IPS-15b (cell line): ENCODE results near the gene MOGAT3.

Experiments used
- H3K27me3 ChIP-seq: one replicate; pipeline ENCODE4 v1.6.1; 2013; ENCODE audit warnings: low read length; ENCODE audit not compliant: control insufficient read depth, insufficient read depth
- H3K36me3 ChIP-seq: one replicate; pipeline ENCODE4 v1.6.1; 2013; ENCODE audit warnings: low read length; ENCODE audit not compliant: control insufficient read depth, insufficient read depth
- H3K4me1 ChIP-seq: one replicate; pipeline ENCODE4 v1.6.1; 2013; ENCODE audit warnings: mild to moderate bottlenecking, low read length; ENCODE audit not compliant: control insufficient read depth, insufficient read depth
- H3K4me3 ChIP-seq: one replicate; pipeline ENCODE4 v1.5.1; 2013; ENCODE audit warnings: low read depth, low read length
- H3K9ac ChIP-seq: one replicate; pipeline ENCODE4 v1.6.1; 2013; ENCODE audit warnings: low read depth, mild to moderate bottlenecking, low read length
- H3K9me3 ChIP-seq: one replicate; pipeline ENCODE4 v1.6.1; 2013; ENCODE audit warnings: mild to moderate bottlenecking, low read length; ENCODE audit not compliant: control insufficient read depth, insufficient read depth

MOGAT3 gene

GRCh38 chr7:101239191-101239950 lies 38.5 kb upstream of the MOGAT3 start:
- Histone ChIP-seq H3K9me3 (no peaks in the 10 kb centered on the region), H3K36me3 (peaks cover 14% of the 10 kb centered on the region), H3K4me3 (no peak overlapping the region), H3K9ac (no peak overlapping the region), H3K4me1 (peaks cover 3% of the 10 kb centered on the region), H3K27me3 (no peaks in the 10 kb centered on the region)

GRCh38 chr7:101238226-101239182 lies 37.7 kb upstream of the MOGAT3 start:
- no peaks in the 10 kb centered on the region for H3K9me3 ChIP-seq
- H3K4me3 ChIP-seq: no peak overlapping the region
- no peaks in the 10 kb centered on the region for H3K27me3 ChIP-seq
- no peaks in the 10 kb centered on the region for H3K4me1 ChIP-seq
- H3K36me3 ChIP-seq: peaks cover 11% of the 10 kb centered on the region
- H3K9ac ChIP-seq: no peak overlapping the region

DNA sequence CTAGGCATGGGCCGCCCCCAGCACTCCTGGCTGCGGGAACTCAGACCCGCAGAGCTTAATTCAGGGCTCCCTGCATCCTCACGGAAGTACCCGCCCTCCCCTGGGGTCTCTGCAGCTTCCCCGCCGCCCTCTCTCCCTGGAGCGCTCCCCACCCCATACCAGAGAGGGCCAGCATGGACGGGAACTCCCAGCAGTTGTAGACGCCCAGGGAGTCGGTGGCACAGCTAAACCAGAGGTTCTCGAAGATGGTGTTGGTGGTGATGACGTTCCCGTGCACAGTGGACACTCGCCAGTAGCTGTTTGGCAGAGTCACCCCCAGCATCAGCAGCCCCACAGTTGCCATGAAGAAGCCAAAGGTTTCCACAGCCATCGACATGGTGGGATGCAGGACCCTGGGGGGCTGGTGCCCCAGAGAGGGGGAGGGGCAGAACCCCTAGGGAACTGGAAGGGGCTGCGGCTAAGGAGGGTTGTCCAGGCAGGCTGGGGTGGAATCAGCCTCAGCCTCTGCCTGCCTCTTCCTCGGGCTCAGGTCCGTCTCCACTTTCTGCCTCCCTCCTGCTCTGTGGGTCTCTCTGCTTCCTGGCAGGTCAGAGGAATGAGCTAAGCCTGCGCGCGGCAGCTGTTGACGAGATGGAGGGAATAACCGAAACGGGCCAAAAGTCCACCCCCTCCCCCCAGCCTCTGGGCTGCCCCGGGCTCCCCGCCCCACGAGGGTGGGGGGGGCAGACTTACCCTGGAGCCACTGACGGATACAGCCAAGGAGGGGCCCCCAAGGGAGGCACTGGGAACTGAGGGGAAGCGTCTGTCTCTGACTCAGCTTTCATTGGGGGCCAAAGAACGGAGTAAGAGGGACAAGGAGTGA lies 36.6 kb upstream of the MOGAT3 start, which contains the start of gene CLDN15:
Gene CLDN15, minus strand, starts transcription at position 597 of the 862 bp plus-strand sequence. Its CDS starts 221 bp downstream, at position 376.
- Histone ChIP-seq H3K4me1 (peaks cover 6% of the 10 kb centered on the region), H3K27me3 (no peaks in the 10 kb centered on the region), H3K9ac (no peak within 1 kb of the TSS), H3K4me3 (no peak within 1 kb of the TSS), H3K36me3 (peaks cover 10% of the 10 kb centered on the region), H3K9me3 (no peaks in the 10 kb centered on the region)

GRCh38 chr7:101236292-101236835 lies 35.5 kb upstream of the MOGAT3 start:
- Histone ChIP-seq H3K4me1 (peaks cover 11% of the 10 kb centered on the region), H3K4me3 (no peak overlapping the region), H3K9me3 (no peaks in the 10 kb centered on the region), H3K36me3 (peaks cover 10% of the 10 kb centered on the region), H3K27me3 (no peaks in the 10 kb centered on the region), H3K9ac (no peak overlapping the region)

GRCh38 chr7:101235522-101235921 lies 34.7 kb upstream of the MOGAT3 start:
- H3K4me1 ChIP-seq: peaks cover 11% of the 10 kb centered on the region

DNA sequence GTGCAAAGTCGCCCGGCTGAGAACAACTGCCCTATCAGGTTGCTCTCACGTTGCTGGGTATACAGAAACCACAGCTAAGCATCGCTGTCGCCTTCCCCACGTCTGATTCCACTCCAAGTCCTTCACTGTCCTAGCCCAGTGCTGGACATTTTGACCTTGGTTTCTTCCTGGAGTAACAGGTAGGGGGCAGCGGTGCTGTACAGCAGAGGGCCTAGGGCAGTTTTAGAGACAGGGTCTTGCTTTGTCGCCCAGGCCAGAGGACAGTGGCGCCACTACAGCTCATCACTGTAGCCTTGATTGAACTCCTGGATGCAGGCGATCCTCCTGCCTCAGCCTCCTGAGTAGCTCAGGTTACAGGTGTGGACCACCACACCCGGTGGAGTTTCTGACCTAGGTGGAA lies 34.2 kb upstream of the MOGAT3 start:
- no peaks in the 10 kb centered on the region for H3K27me3 ChIP-seq
- H3K4me1 ChIP-seq: peaks cover 11% of the 10 kb centered on the region
- no peak overlapping the region for H3K4me3 ChIP-seq
- peaks cover 8% of the 10 kb centered on the region for H3K36me3 ChIP-seq
- no peaks in the 10 kb centered on the region for H3K9me3 ChIP-seq
- H3K9ac ChIP-seq: no peak overlapping the region

More at GRCh38 chr7:101235522-101235921, 34.7 kb upstream of the MOGAT3 start:
- Histone ChIP-seq H3K9ac (no peak overlapping the region), H3K9me3 (no peaks in the 10 kb centered on the region), H3K4me3 (no peak overlapping the region), H3K36me3 (peaks cover 8% of the 10 kb centered on the region), H3K27me3 (no peaks in the 10 kb centered on the region)

DNA sequence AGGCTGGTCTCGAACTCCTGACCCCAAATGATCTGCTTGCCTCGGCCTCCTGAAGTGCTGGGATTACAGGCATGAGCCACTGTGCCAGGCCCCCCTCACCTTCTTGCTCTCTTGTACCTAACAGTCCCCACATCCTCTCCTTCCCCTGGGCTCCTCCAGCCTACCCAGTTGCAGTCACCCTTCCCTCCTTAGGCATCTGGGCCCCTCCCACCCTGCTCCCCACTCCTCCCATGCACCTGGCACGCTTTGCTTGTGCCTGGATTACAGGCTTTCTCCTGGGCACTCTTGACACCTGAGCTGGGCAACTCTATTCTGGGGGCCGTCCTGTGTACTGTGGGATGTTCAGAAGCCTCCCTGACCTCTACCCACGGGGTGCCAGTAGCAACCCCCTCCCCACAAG lies 33.8 kb upstream of the MOGAT3 start:
- Histone ChIP-seq H3K4me1 (peaks cover 11% of the 10 kb centered on the region), H3K36me3 (peaks cover 5% of the 10 kb centered on the region), H3K9me3 (no peaks in the 10 kb centered on the region)

DNA sequence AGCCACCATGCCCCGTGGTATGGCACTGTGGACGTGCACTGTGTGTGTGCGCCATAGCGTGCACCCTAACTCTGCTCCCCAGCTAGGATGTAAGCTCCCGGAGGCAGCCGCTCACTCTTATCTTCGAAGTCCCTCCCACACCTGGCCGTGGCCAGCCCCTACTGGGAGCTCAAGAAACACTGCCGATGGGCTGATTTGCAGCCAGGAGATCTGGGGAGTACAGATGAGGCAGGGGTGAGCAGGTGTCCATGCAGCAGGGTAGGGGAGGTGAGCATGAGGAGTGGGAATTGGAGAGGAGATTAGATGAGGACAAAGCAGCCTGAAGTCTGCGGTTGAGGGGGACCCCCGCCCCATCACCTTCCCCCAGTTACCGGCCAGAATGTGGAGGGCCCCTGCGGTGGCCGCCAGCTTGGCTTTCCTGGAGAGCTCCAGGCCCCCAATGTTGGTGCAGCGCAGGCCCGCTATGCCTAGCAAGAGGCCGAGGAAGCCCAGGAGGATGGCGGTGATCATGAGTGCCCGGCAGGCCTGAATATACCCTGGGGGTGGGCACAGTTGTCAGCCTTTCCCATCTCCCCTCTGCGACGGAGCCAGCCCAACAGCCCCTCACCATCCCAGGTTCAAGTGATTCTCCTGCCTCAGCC lies 33.2 kb upstream of the MOGAT3 start:
- no peaks in the 10 kb centered on the region for H3K9me3 ChIP-seq
- H3K36me3 ChIP-seq: peaks cover 2% of the 10 kb centered on the region
- H3K9ac ChIP-seq: no peak overlapping the region
- peaks cover 11% of the 10 kb centered on the region for H3K4me1 ChIP-seq
- no peaks in the 10 kb centered on the region for H3K27me3 ChIP-seq
- H3K4me3 ChIP-seq: no peak overlapping the region

More for the DNA sequence above, 33.8 kb upstream of the MOGAT3 start:
- H3K4me3 ChIP-seq: no peak overlapping the region
- H3K9ac ChIP-seq: no peak overlapping the region
- H3K27me3 ChIP-seq: no peaks in the 10 kb centered on the region

GRCh38 chr7:101232141-101232850 lies 31.5 kb upstream of the MOGAT3 start:
- Histone ChIP-seq H3K36me3 (peaks cover 5% of the 10 kb centered on the region), H3K4me3 (peak overlapping the region; percentile 62), H3K9me3 (no peaks in the 10 kb centered on the region), H3K4me1 (peaks cover 11% of the 10 kb centered on the region), H3K9ac (peak overlapping the region; percentile 65), H3K27me3 (no peaks in the 10 kb centered on the region)

DNA sequence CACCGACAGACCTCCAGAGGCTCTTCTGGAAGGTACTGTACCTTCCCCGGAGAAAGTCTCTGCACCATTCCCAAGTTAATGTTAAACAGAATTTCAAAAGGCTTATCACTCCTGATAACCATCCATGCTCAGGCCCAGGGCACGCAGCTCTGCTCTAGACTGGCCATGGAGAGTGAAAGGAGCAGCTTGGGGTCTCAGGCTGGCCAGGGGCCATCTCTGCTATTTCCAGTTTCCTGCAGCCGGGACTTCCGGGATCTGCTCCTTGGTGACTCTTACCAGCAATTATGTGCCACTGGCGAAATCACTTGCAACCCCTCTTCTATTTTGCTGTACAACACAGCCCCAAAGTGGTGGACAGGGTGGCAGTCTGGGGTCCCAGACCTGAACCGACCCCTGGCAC lies 30.8 kb upstream of the MOGAT3 start:
- peak overlapping the region; percentile 62 for H3K4me3 ChIP-seq
- peak overlapping the region; percentile 65 for H3K9ac ChIP-seq
- H3K4me1 ChIP-seq: peaks cover 11% of the 10 kb centered on the region
- peaks cover 5% of the 10 kb centered on the region for H3K36me3 ChIP-seq
- H3K9me3 ChIP-seq: no peaks in the 10 kb centered on the region
- no peaks in the 10 kb centered on the region for H3K27me3 ChIP-seq
